ENCODE measurements around the gene MAL. TPM values are rescaled to one million over a fixed set of nuclear protein-coding genes. Genes with fewer than 3 reads are reported as not detected.
A peak's percentile ranks its signal among the peaks of the same experiment; 100 is the strongest.

The MAL gene
- total RNA-seq, 1 experiment from 2014 or later, result not detected

GRCh38 chr2:94995553-94996304 is 29.8 kb upstream of the MAL start:
- H3K4me3 Mint-ChIP-seq (ENCODE audit: low read depth, unreplicated experiment), result no peak overlapping the region
- H3K9me3 Mint-ChIP-seq (ENCODE audit: low read depth, unreplicated experiment), result no peaks in the 10 kb centered on the region
- H3K27me3 Mint-ChIP-seq (ENCODE audit: unreplicated experiment), result peaks cover 43% of the 10 kb centered on the region
- BruUV-seq (replicated peaks), result no TSS peak
- CTCF ChIA-PET, result interaction anchor here (0.8 kb wide), 1 partner anchor 9 kb away, joined by 5 read pairs; no protein-coding TSS in a partner anchor
- no peak overlapping the region for H3K27ac Mint-ChIP-seq (ENCODE audit: unreplicated experiment)
- H3K4me1 Mint-ChIP-seq (ENCODE audit: low read depth, unreplicated experiment), result no peaks in the 10 kb centered on the region
- H3K36me3 Mint-ChIP-seq (ENCODE audit: insufficient read depth, unreplicated experiment), result no peaks in the 10 kb centered on the region
- no peak for DNase-seq
- no peak for TF ChIP-seq CTCF (IDR thresholded peaks at IDR 0.05; ENCODE audit: unreplicated experiment)
- intact Hi-C loops (cut with micrococcal nuclease; ENCODE audit: unreplicated experiment), result no loop called here

GRCh38 chr2:94996305-94997100 is 29.0 kb upstream of the MAL start:
- no peak overlapping the region for H3K27ac Mint-ChIP-seq (ENCODE audit: unreplicated experiment)
- BruUV-seq (replicated peaks), result no TSS peak
- no peak for TF ChIP-seq CTCF (IDR thresholded peaks at IDR 0.05; ENCODE audit: unreplicated experiment)
- no peaks in the 10 kb centered on the region for H3K9me3 Mint-ChIP-seq (ENCODE audit: low read depth, unreplicated experiment)
- no peak overlapping the region for H3K4me3 Mint-ChIP-seq (ENCODE audit: low read depth, unreplicated experiment)
- DNase-seq, result no peak
- no peaks in the 10 kb centered on the region for H3K36me3 Mint-ChIP-seq (ENCODE audit: insufficient read depth, unreplicated experiment)
- no peaks in the 10 kb centered on the region for H3K4me1 Mint-ChIP-seq (ENCODE audit: low read depth, unreplicated experiment)
- peaks cover 37% of the 10 kb centered on the region for H3K27me3 Mint-ChIP-seq (ENCODE audit: unreplicated experiment)
- intact Hi-C loops (cut with micrococcal nuclease; ENCODE audit: unreplicated experiment), result no loop called here
- CTCF ChIA-PET, result interaction anchor here (0.8 kb wide), 1 partner anchor 10 kb away, joined by 5 read pairs; no protein-coding TSS in a partner anchor

- Mint-ChIP-seq H3K36me3 (ENCODE audit: insufficient read depth, unreplicated experiment) (no peaks in the 10 kb centered on the region), H3K9me3 (ENCODE audit: low read depth, unreplicated experiment) (no peaks in the 10 kb centered on the region), H3K4me1 (ENCODE audit: low read depth, unreplicated experiment) (no peaks in the 10 kb centered on the region), H3K27ac (ENCODE audit: unreplicated experiment) (no peak overlapping the region), H3K4me3 (ENCODE audit: low read depth, unreplicated experiment) (peak overlapping the region; percentile 34), H3K27me3 (ENCODE audit: unreplicated experiment) (peaks cover 34% of the 10 kb centered on the region)
- DNase-seq, result peak; percentile 45
- TF ChIP-seq CTCF (IDR thresholded peaks at IDR 0.05; ENCODE audit: unreplicated experiment), result no peak
- CTCF ChIA-PET, result interaction anchor here (0.9 kb wide), 1 partner anchor 12 kb away, joined by 3 read pairs; no protein-coding TSS in a partner anchor
- no TSS peak for BruUV-seq (replicated peaks)
- intact Hi-C loops (cut with micrococcal nuclease; ENCODE audit: unreplicated experiment), result no loop called here
Measured at GRCh38 chr2:94997981-94998930, 27.3 kb upstream of the MAL start.

GRCh38 chr2:94999431-94999883 is 26.1 kb upstream of the MAL start:
- H3K9me3 Mint-ChIP-seq (ENCODE audit: low read depth, unreplicated experiment), result no peaks in the 10 kb centered on the region
- no peak for TF ChIP-seq CTCF (IDR thresholded peaks at IDR 0.05; ENCODE audit: unreplicated experiment)
- peaks cover 22% of the 10 kb centered on the region for H3K27me3 Mint-ChIP-seq (ENCODE audit: unreplicated experiment)
- H3K36me3 Mint-ChIP-seq (ENCODE audit: insufficient read depth, unreplicated experiment), result no peaks in the 10 kb centered on the region
- peaks cover 4% of the 10 kb centered on the region for H3K4me1 Mint-ChIP-seq (ENCODE audit: low read depth, unreplicated experiment)
- DNase-seq, result no peak
- no peak overlapping the region for H3K4me3 Mint-ChIP-seq (ENCODE audit: low read depth, unreplicated experiment)
- intact Hi-C loops (cut with micrococcal nuclease; ENCODE audit: unreplicated experiment), result no loop called here
- no peak overlapping the region for H3K27ac Mint-ChIP-seq (ENCODE audit: unreplicated experiment)
- CTCF ChIA-PET, result interaction anchor here (0.6 kb wide), 1 partner anchor 13 kb away, joined by 3 read pairs; no protein-coding TSS in a partner anchor
- no TSS peak for BruUV-seq (replicated peaks)

Data from Calu3 (cell line).